ENCODE data around the gene CAMK2A.

CAMK2A gene

GRCh38 chr5:150188146-150188842 is 101.3 kb downstream of the CAMK2A start:
- no peak for DNase-seq (ENCODE audit: low read depth, low spot score)

DNA sequence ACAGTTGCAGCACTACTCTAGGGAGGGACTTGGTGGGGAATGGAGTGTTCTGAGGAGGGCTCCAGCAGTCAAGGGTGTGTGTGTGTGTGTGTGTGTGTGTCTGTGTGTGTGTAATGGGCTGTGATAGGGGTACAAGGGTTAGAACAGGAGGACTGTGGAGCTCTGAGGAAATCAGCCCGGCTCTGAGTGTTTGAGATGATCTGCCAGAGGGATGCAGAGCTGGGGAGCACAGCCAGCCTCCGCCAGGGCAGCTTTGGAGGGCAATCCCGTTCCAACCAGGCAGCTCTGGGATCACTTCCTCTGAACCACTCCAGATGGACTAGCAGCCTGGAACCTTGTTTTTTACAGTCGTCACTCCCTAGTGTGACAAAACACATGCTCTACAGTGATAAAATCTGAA is 102.7 kb downstream of the CAMK2A start:
- DNase-seq (ENCODE audit: low read depth, low spot score): no peak

- no peak for DNase-seq (ENCODE audit: low read depth, low spot score)
Observed at GRCh38 chr5:150186137-150186536, 103.4 kb downstream of the CAMK2A start.

DNA sequence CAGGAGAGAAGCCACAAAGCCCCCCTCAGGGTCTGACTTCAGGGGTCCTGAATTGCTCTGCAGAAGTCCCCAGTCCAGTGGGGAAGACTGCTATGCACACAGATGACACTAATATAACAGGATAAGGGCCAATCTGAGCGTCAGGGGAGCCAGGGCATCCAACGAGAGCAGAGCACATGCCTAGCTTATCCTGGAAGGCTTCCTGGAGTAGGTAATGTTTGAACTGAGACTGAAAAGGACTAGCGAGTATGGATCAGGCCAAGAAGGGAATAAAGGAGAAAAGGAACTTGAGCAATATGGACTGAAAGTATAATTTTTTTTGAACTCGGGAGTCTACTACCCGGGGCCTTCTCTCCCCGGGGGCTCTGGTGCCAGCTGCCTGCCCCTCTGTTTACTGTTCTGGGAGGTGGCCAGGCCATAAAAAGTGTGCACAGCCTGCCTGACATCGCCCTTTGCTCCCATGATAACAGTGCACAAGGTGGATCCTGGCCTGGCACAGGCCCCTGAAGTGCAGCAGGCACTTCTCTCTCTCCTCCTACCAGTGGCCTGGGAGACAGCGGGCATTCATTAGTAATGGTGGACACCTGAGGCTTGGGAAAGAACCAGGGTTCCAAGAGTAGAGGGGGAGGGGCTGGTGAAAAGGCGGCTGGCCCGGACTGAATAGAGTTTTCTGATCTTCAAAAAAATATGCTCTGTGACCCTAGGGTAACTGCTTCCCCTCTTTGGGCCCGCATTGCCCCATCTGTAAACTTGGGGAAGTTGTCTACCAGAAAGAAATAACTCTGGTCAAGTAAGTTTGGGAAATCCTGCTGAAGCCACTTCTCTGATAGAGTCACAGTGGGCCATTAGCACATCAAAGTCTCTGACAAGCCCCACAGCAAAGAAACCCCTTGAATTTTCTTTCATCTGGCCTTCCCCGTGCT is 104.3 kb downstream of the CAMK2A start:
- DNase-seq (ENCODE audit: low read depth, low spot score): no peak

GRCh38 chr5:150184006-150184405 is 105.6 kb downstream of the CAMK2A start:
- DNase-seq (ENCODE audit: low read depth, low spot score): no peak

DNA sequence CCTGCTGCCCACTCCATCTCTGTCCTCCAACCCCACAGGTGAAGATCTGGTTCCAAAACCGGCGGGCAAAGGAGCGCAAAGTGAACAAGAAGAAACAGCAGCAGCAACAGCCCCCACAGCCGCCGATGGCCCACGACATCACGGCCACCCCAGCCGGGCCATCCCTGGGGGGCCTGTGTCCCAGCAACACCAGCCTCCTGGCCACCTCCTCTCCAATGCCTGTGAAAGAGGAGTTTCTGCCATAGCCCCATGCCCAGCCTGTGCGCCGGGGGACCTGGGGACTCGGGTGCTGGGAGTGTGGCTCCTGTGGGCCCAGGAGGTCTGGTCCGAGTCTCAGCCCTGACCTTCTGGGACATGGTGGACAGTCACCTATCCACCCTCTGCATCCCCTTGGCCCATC is 106.1 kb downstream of the CAMK2A start:
- no peak for DNase-seq (ENCODE audit: low read depth, low spot score)

DNA sequence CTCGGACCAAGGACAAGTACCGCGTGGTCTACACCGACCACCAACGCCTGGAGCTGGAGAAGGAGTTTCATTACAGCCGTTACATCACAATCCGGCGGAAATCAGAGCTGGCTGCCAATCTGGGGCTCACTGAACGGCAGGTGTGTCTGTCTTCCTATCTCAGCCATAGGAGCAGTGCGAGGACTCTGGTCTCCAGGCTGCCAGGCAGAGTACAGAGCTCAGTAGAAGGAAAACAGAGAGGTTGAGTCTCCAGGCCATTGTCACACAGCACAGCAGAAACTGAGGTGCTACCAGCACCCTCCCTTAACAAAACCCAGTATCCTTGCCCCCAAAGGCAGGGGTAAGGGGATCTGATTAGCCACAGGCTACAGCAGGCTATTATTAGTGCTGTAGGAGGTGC is 106.8 kb downstream of the CAMK2A start:
- DNase-seq (ENCODE audit: low read depth, low spot score): no peak

DNA sequence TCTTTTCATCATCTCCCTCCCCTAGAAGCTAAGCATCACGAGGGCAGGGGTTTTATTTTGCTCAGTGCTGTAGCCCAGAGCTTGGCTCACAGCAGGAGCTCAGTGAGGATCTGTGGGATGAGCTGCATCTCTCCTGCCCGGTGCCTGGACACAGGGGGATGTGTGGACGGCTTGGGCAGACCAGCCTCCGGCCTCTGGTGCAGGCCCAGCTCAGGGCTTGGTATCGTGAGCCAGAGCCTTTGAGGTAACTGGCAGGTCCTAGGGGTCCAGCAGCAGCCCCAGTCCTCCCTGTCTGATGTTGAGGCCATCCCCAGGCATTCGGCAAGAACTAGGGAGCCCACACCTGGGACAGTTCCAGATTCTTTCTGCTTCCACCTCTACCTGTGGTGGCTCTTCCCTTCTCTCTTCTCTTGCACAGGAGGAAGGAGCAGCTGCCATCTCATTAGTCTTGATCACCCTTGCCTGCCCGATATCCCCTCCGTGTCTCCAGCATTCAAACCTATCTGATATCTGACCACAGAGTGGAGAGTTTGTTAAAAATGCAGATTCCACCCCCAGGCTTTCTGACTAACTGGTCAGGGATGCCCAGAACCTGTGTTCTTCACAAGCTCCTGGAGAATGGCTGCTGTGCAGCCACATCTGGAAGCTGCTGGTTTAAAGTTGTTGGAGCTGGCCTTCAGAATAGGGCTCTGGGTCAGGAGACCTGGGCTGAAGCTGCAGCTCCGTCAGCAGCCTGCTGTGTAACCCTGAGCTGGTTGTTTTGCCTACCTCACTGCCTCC is 107.6 kb downstream of the CAMK2A start:
- DNase-seq (ENCODE audit: low read depth, low spot score): no peak

- no peak for DNase-seq (ENCODE audit: low read depth, low spot score)
Observed at GRCh38 chr5:150181027-150181426, 108.5 kb downstream of the CAMK2A start.

- DNase-seq (ENCODE audit: low read depth, low spot score): no peak
Observed at GRCh38 chr5:150180241-150181026, 109.1 kb downstream of the CAMK2A start.

- no peak for DNase-seq (ENCODE audit: low read depth, low spot score)
Observed at GRCh38 chr5:150179019-150179620, 110.5 kb downstream of the CAMK2A start.

DNA sequence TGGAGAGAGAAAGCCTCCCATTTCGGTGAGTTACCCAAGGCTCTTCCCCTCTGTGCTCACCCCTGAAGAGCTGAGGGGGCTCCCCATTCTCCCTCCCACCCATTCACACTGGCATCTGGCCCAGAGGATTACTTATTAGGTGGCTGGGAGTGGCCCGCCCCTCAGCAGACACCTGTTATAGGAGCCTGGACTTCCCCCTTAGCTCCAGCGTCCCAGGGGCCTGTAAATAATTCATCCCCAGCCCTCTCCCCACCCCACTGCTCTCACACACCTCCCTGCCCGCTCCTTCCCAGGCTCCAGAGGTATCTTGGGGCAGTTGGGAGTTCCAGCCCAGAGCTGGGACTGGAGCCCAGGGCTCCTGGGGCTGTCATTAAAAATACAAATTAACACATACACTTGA is 111.3 kb downstream of the CAMK2A start:
- no peak for DNase-seq (ENCODE audit: low read depth, low spot score)

DNA sequence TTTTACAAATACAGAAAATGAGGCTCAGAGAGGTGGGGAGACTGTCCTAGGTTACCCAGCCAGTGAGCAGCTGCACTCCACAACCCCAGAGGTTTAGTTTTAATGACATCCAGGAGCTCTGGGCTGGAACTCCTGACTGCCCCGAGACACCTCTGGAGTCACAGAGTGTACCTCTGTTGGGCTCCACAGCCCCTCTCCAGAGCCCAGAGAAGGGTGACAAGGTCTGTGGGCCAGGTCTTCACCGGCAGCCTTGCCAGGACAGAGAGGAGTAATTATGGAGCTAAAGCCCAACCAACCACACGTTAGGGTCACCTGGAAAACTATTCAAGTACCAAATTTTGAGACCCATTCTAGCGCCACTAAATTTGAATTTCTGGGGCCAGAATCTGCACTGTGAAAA is 111.9 kb downstream of the CAMK2A start:
- DNase-seq (ENCODE audit: low read depth, low spot score): no peak

DNA sequence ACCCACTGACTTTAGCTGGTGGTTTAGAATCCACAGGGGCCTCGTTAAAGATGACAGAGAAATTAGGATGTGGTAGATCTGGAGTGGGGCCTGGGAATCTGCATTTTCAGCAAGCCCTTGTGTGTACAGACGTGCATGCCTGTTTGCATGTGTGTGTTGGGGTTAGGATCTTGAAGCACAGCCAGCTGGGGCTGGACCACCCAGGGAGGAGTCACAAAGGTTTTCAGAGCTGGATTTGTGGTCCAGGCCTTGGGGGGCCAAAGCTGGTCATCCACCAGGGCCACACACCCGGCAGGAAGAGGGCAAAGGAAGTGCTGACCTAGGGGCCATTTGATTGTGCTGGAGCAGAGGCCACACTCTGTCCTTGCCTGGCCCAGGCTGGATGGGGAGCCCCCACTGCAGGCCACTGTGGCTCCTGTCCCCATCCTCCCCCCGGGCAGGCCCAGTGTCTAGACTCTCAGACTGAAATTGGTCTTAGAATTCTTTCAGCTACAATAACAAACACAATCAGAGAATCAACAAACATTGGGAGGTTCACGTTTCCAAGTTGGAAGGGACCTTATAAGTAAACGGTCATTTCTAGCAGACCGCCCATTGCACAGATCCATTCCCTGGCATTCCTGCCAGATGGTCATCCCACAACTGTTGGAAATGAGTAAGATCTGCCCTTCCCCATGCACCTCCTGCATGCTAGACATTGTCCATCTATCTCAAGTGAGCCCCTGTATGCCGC is 112.7 kb downstream of the CAMK2A start:
- no peak for DNase-seq (ENCODE audit: low read depth, low spot score)

- DNase-seq (ENCODE audit: low read depth, low spot score): no peak
Observed at GRCh38 chr5:150175536-150175935, 114.0 kb downstream of the CAMK2A start.

GRCh38 chr5:150175076-150175475 is 114.5 kb downstream of the CAMK2A start:
- DNase-seq (ENCODE audit: low read depth, low spot score): no peak

DNA sequence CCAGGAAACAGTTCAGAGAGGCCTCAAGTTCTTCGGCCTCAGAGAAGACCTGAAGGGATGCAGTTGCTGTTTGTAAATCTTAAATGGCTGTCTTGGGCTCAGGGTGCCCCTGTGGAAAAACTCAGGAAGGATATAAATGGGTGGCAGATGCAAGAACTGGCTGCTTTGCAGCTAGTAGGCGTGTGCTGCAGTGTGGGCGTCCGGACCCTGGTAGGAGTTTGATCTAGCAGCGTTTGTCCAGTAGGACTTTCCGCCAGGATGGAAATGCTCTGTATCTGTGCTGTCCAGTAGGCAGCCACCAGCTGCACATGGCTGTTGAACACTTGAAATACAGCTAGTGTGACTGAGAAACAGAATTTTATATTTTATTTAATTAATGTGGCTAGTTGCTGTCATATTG is 115.3 kb downstream of the CAMK2A start:
- no peak for DNase-seq (ENCODE audit: low read depth, low spot score)

DNA sequence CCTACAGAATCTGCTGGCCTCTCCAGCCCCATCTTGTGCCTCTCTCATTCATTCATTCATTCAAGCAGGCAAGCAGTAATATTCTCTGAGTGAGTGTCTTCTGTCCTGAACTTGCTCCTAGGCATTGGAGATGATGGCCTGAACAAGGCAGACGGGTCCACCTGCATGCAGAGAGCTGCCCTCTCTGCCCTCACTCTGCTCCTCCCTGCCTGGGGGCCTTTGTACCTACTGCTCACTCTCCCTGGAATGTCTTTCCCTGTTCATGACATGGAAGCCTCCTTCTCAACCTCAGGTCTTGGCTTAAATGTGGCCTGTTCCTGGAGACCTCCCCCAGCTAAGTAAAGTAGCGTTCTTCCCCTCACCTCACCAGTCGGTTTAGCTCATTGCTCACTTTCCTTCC is 116.4 kb downstream of the CAMK2A start:
- DNase-seq (ENCODE audit: low read depth, low spot score): no peak

GRCh38 chr5:150172556-150172955 is 117.0 kb downstream of the CAMK2A start:
- no peak for DNase-seq (ENCODE audit: low read depth, low spot score)

DNA sequence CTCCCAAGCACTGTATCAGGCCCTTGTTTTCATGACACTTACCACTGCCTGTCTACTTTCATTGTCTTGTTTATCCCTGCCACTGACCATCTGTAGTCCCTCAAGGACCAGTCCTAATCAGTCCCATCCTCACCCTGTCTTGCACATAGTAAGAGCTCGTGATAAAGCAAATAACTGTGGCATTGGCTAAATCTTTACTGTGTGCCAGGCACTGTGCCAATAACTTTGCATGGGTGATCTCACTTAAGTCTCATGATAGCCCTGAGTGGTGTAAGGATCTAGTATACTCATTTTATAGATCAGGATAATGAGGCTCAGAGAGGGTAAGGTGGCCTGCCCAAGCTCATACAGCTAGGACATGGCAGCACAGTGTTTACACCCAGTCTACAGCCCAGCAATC is 117.4 kb downstream of the CAMK2A start:
- DNase-seq (ENCODE audit: low read depth, low spot score): no peak
